ENCODE data around the gene PCCA.
"Not testable (repeated sequence)": the region's sequence is repeated elsewhere in the genome, so short reads cannot be mapped to it uniquely, and the experiment has no call there.

Gene PCCA

GRCh38 chr13:100146534-100146933 is 57.6 kb downstream of the PCCA start:
- no peak for DNase-seq

- DNase-seq: no peak
Measured at GRCh38 chr13:100147825-100148224, 58.9 kb downstream of the PCCA start.

- DNase-seq: no peak
Measured at GRCh38 chr13:100148422-100148821, 59.5 kb downstream of the PCCA start.

- DNase-seq: no peak
Measured at GRCh38 chr13:100149389-100149788, 60.5 kb downstream of the PCCA start.

GRCh38 chr13:100150711-100151110 is 61.8 kb downstream of the PCCA start:
- DNase-seq: not testable (repeated sequence)

- no peak for DNase-seq
Measured at GRCh38 chr13:100154842-100155416, 66.0 kb downstream of the PCCA start.

GRCh38 chr13:100156788-100157187 is 67.9 kb downstream of the PCCA start:
- DNase-seq: no peak

GRCh38 chr13:100158569-100158968 is 69.7 kb downstream of the PCCA start:
- no peak for DNase-seq

- no peak for DNase-seq
Measured at GRCh38 chr13:100159584-100159983, 70.7 kb downstream of the PCCA start.

- DNase-seq: no peak
Measured at GRCh38 chr13:100160450-100160849, 71.6 kb downstream of the PCCA start.

- no peak for DNase-seq
Measured at GRCh38 chr13:100163375-100163774, 74.5 kb downstream of the PCCA start.

GRCh38 chr13:100173203-100173602 is 84.3 kb downstream of the PCCA start:
- DNase-seq: no peak

GRCh38 chr13:100174455-100174854 is 85.6 kb downstream of the PCCA start:
- not testable (repeated sequence) for DNase-seq

- DNase-seq: no peak
Measured at GRCh38 chr13:100175078-100175802, 86.3 kb downstream of the PCCA start.

- DNase-seq: no peak
Measured at GRCh38 chr13:100175803-100176182, 86.9 kb downstream of the PCCA start.

- no peak for DNase-seq
Measured at GRCh38 chr13:100176801-100177400, 88.0 kb downstream of the PCCA start.

GRCh38 chr13:100178309-100178708 is 89.4 kb downstream of the PCCA start:
- no peak for DNase-seq

GRCh38 chr13:100179276-100179675 is 90.4 kb downstream of the PCCA start:
- DNase-seq: no peak

GRCh38 chr13:100182900-100183490 is 94.1 kb downstream of the PCCA start:
- DNase-seq: no peak

GRCh38 chr13:100184095-100184494 is 95.2 kb downstream of the PCCA start:
- no peak for DNase-seq

GRCh38 chr13:100195568-100195967 is 106.7 kb downstream of the PCCA start:
- no peak for DNase-seq

- DNase-seq: no peak
Measured at GRCh38 chr13:100196375-100196774, 107.5 kb downstream of the PCCA start.

GRCh38 chr13:100197116-100197515 is 108.2 kb downstream of the PCCA start:
- no peak for DNase-seq
